Anterior cingulate cortex (tissue), 58 donors: ENCODE measurements around the gene CRY1.
"Not testable (repeated sequence)": the region's sequence is repeated elsewhere in the genome, so short reads cannot be mapped to it uniquely, and the experiment has no call there.

Experiments
- DNase-seq, 58 donors: peaks; one replicate each; lab custom pipeline; 2025; lab: John Stamatoyannopoulos, UW

CRY1 gene

GRCh38 chr12:107109726-107110719 is 16.7 kb upstream of the CRY1 start:
- peak in 1 of 58 donors; percentile 7 for DNase-seq

GRCh38 chr12:107108995-107109508 is 15.7 kb upstream of the CRY1 start:
- DNase-seq: no peak

GRCh38 chr12:107108366-107108765 is 15.0 kb upstream of the CRY1 start:
- DNase-seq: not testable (repeated sequence)

- DNase-seq: no peak
Measured at GRCh38 chr12:107107381-107107780, 14.0 kb upstream of the CRY1 start.

- no peak for DNase-seq
Measured at GRCh38 chr12:107106241-107107025, 13.1 kb upstream of the CRY1 start.

- DNase-seq: no peak
Measured at GRCh38 chr12:107105410-107105703, 12.0 kb upstream of the CRY1 start.

GRCh38 chr12:107103516-107103915 is 10.2 kb upstream of the CRY1 start:
- no peak for DNase-seq

- DNase-seq: no peak
Measured at GRCh38 chr12:107103097-107103496, 9.7 kb upstream of the CRY1 start.

GRCh38 chr12:107102294-107102693 is 8.9 kb upstream of the CRY1 start:
- no peak for DNase-seq

- DNase-seq: no peak
Measured at GRCh38 chr12:107101651-107102050, 8.3 kb upstream of the CRY1 start.

- DNase-seq: no peak
Measured at GRCh38 chr12:107099917-107100316, 6.6 kb upstream of the CRY1 start.

GRCh38 chr12:107096571-107096970 is 3.2 kb upstream of the CRY1 start:
- DNase-seq: no peak

GRCh38 chr12:107094183-107094448 is 767 bp upstream of the CRY1 start:
- DNase-seq: no peak

- peak in 38 of 58 donors; percentile 11 to 70 (median 44) for DNase-seq
Measured at GRCh38 chr12:107092669-107093416, 506 bp downstream of the CRY1 start.

GRCh38 chr12:107091989-107092641 is 1.2 kb downstream of the CRY1 start:
- DNase-seq: peak in 22 of 58 donors; percentile 1 to 71 (median 10)

- no peak for DNase-seq
Measured at GRCh38 chr12:107091381-107091780, 2.0 kb downstream of the CRY1 start.

- no peak for DNase-seq
Measured at GRCh38 chr12:107090711-107091110, 2.6 kb downstream of the CRY1 start.

GRCh38 chr12:107088912-107089311 is 4.4 kb downstream of the CRY1 start:
- no peak for DNase-seq

GRCh38 chr12:107086314-107086713 is 7.0 kb downstream of the CRY1 start:
- DNase-seq: no peak

GRCh38 chr12:107081778-107082177 is 11.6 kb downstream of the CRY1 start:
- DNase-seq: no peak
